Measurements from ENCODE around the gene GJA5.

The GJA5 gene

DNA sequence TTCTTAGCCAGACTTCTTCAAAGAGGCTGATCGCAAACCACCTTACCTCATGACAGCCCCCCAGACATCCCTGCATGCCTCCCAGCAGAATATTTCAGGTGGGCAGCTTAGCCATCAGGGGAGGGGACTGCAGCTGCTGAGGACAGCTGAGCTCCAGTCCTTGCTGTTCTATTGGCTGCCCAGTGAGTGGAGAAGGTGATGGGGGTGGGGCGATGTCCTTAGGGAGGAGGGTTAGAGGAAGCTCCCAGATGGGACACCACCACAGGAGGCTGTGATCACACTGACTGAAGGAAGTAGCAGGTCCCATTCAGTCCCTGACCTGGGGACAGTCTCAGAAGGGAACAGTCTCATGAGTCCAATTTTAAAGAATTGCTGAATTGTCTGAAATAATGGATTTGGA is 38.3 kb downstream of the GJA5 start:
- Mint-ChIP-seq H3K27me3 (ENCODE audit: low read depth) (peaks cover 4% of the 10 kb centered on the region), H3K36me3 (ENCODE audit: low read depth) (no peaks in the 10 kb centered on the region), H3K4me3 (no peak overlapping the region), H3K4me1 (peaks cover 18% of the 10 kb centered on the region), H3K9me3 (peaks cover 1% of the 10 kb centered on the region), H3K27ac (no peak overlapping the region)
- TF ChIP-seq, protein P1, sequence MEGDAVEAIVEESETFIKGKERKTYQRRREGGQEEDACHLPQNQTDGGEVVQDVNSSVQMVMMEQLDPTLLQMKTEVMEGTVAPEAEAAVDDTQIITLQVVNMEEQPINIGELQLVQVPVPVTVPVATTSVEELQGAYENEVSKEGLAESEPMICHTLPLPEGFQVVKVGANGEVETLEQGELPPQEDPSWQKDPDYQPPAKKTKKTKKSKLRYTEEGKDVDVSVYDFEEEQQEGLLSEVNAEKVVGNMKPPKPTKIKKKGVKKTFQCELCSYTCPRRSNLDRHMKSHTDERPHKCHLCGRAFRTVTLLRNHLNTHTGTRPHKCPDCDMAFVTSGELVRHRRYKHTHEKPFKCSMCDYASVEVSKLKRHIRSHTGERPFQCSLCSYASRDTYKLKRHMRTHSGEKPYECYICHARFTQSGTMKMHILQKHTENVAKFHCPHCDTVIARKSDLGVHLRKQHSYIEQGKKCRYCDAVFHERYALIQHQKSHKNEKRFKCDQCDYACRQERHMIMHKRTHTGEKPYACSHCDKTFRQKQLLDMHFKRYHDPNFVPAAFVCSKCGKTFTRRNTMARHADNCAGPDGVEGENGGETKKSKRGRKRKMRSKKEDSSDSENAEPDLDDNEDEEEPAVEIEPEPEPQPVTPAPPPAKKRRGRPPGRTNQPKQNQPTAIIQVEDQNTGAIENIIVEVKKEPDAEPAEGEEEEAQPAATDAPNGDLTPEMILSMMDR (IDR thresholded peaks at IDR 0.05; ENCODE audit: unreplicated experiment in 3 of 3), result no peak

DNA sequence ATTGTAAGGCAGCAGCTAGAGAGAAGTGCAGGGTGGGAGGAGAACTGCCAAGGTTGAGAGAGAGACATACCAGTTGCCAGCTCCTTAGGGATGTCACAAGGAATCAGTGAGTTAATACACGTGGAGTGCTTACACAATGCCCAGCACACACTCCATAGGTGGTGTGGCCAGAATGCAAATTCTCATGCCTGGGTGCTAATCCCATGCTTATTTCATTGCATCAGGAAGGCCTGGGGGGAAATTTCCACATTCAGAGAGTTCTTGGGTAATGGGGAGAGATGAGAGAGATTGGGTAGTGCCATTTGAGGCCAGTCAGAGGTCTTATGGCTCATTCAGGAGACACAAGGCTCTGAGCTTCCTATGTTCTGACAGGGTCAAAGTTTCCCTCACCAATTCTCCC is 38.7 kb downstream of the GJA5 start:
- peaks cover 4% of the 10 kb centered on the region for H3K27me3 Mint-ChIP-seq (ENCODE audit: low read depth)
- TF ChIP-seq, protein P1 (IDR thresholded peaks at IDR 0.05; ENCODE audit: unreplicated experiment in 3 of 3), result no peak
- H3K4me1 Mint-ChIP-seq, result peaks cover 22% of the 10 kb centered on the region
- H3K9me3 Mint-ChIP-seq, result peaks cover 2% of the 10 kb centered on the region
- no peak overlapping the region for H3K27ac Mint-ChIP-seq
- H3K4me3 Mint-ChIP-seq, result no peak overlapping the region
- H3K36me3 Mint-ChIP-seq (ENCODE audit: low read depth), result no peaks in the 10 kb centered on the region

DNA sequence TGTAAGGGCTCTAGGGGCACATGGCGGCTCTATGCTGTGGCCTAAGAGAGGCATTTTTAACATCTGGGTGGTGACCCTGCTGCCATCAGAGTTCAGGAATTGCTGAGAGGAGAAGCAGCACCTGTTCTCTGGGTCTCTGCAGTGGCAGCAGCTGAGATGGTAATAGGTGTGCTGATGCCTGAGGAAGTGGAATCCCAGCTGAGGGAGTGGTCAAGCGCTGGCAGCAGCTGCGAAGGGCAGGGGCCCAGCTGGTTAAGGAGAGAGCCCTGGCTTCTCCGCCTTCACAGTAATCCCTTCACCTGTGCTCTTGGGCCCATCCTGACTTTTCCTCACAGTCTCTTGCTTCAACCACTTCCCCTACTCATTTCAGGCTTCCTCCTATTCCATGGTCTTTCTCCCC is 39.8 kb downstream of the GJA5 start:
- Mint-ChIP-seq H3K27ac (no peak overlapping the region), H3K27me3 (ENCODE audit: low read depth) (peaks cover 4% of the 10 kb centered on the region), H3K4me3 (no peak overlapping the region)

DNA sequence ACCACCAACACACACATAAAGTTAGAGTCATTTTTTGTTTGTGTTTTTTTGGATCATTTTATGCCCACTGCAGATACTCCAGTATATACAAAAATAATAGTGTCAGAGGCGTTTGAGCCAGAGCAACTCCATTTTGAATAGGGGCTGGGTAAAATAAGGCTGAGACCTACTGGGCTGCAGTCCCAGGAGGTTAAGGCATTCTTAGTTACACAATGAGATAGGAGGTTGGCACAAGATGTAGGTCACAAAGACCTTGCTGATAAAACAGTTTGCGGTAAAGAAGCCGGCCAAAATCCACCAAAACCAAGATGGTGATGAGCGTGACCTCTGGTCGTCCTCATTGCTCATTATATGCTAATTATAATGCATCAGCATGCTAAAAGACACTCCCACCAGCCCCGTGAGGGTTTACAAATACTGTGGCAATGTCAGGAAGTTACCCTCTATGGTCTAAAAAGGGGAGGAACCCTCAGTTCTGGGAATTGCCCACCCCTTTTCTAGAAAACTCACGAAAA is 40.6 kb downstream of the GJA5 start:
- TF ChIP-seq, protein P1 (IDR thresholded peaks at IDR 0.05; ENCODE audit: unreplicated experiment in 3 of 3), result no peak
- Mint-ChIP-seq H3K27me3 (ENCODE audit: low read depth) (peaks cover 4% of the 10 kb centered on the region), H3K4me3 (no peak overlapping the region), H3K4me1 (peaks cover 26% of the 10 kb centered on the region), H3K36me3 (ENCODE audit: low read depth) (no peaks in the 10 kb centered on the region), H3K9me3 (peaks cover 2% of the 10 kb centered on the region), H3K27ac (no peak overlapping the region)

More for the DNA sequence above, 39.8 kb downstream of the GJA5 start:
- Mint-ChIP-seq H3K36me3 (ENCODE audit: low read depth) (no peaks in the 10 kb centered on the region), H3K9me3 (peaks cover 2% of the 10 kb centered on the region), H3K4me1 (peaks cover 18% of the 10 kb centered on the region)
- TF ChIP-seq, protein P1 (IDR thresholded peaks at IDR 0.05; ENCODE audit: unreplicated experiment in 3 of 3), result no peak

DNA sequence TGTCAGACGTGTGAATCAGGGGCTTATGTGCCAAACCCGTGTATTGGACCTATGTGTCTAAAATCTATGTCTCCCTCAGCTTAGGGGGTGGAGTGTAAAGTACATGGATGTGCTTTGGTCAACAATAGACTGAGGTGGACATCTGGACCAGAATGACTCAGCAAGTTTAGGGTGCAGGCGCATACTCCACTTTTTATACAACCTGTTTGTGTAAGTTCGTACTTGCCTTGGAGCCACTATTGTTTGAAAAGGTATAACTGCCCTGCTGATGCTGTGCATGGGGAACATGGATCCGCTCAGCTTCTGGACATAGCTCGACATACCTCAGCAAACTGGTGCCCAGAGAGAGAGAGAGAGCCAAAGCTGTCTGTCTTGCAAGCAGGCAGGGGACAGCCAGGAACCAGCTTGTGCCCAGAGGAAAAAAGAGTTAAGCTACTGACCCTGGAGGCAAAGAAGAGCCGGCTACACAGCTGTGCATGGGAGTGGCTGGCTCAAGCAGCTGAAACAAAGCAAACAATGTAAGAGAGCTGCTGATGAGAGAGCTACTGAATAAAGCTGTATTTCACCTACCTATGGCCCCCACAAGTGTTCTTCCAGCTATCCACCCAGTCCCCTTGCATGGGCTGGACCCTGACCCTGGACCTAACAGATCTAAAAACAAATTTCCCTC is 41.2 kb downstream of the GJA5 start:
- Mint-ChIP-seq H3K27me3 (ENCODE audit: low read depth) (peaks cover 4% of the 10 kb centered on the region), H3K9me3 (peaks cover 2% of the 10 kb centered on the region), H3K27ac (no peak overlapping the region), H3K36me3 (ENCODE audit: low read depth) (no peaks in the 10 kb centered on the region), H3K4me3 (no peak overlapping the region), H3K4me1 (peaks cover 32% of the 10 kb centered on the region)
- TF ChIP-seq, protein P1 (IDR thresholded peaks at IDR 0.05; ENCODE audit: unreplicated experiment in 3 of 3), result no peak

DNA sequence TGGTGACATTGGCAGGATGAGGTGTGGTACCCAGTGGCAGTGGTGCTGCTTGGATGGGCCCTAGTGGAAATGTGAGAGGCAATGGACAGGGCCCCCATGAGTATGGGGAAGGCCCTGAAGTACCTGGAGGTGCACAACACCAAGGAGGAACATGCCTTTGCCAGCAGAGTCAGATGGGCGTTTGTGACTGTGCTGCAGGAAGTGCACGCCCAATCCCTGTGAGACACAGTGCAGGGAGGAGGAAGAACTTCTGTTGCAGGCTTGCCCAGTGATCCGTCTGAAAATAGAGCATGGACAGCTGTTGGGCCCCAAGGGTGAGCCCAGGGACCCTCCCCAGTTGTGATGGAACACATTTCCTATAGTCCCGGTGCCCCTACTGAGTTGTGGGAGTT is 42.7 kb downstream of the GJA5 start:
- Mint-ChIP-seq H3K9me3 (peaks cover 2% of the 10 kb centered on the region), H3K36me3 (ENCODE audit: low read depth) (no peaks in the 10 kb centered on the region), H3K27ac (peak overlapping the region in 2 of 3 experiments; percentile 88 to 97), H3K4me1 (peaks cover 33% of the 10 kb centered on the region), H3K4me3 (no peak overlapping the region), H3K27me3 (ENCODE audit: low read depth) (no peaks in the 10 kb centered on the region)
- TF ChIP-seq, protein P1 (IDR thresholded peaks at IDR 0.05; ENCODE audit: unreplicated experiment in 3 of 3), result no peak
